Esophagus mucosa (tissue), 1 donor: Measurements from ENCODE around the gene GALNT7. TPM values are rescaled to one million over a fixed set of nuclear protein-coding genes. Genes with fewer than 3 reads are reported as not detected.
"Not testable (repeated sequence)": the region's sequence is repeated elsewhere in the genome, so short reads cannot be mapped to it uniquely, and the experiment has no call there.

Experiments used
- ATAC-seq: fragments of 200-7000 bp; cut with Tn5 transposase; one replicate; pipeline ENCODE4 v1.9.1; 2020
- total RNA-seq: library from RNA; stranded (reverse); gene quantifications from one replicate; pipeline ENCODE4 v1.2.4, GENCODE V29; 2023
- donor health status: DM: yes; HTN: yes; CAD: no.

GALNT7 gene
- total RNA-seq, 1 donor from 2014 or later: 39.0 TPM

GRCh38 chr4:173199553-173199952, 30.9 kb downstream of the GALNT7 start:
- ATAC-seq: no peak

DNA sequence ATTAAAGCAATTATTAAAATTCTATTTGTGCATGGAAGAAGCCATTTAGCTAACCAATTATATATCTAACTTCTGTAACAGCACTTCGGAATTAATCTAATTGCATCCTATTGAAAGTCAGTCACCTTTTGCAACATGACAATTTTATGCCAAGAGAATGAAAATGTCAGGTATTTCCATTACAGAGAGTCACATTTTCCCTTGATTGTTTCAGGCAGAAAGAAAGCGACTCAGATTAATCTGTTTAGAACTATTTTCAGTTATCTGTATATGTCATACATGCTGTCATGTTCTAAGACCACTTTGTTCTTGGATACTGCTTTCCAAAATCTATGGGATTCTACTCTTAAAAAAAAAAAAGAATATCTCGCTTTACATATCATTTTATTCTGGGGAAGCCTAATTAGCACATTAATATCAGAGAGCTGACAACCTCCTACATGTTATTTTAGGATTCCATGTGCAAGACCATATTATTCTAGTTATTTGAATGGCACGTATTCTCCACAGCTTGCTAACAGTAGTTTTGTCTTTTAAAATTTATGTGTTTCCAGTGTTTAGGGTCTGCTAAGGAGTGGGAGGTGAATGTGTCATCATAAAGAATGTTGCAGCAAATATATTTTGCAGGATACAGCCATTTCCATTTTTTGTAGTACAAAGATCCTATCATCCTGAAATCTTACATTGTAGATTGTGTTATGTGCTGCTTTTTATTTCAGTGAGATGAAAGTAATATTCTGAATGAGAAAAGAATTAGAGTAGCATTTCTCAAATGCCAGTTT, 31.7 kb downstream of the GALNT7 start:
- no peak for ATAC-seq

DNA sequence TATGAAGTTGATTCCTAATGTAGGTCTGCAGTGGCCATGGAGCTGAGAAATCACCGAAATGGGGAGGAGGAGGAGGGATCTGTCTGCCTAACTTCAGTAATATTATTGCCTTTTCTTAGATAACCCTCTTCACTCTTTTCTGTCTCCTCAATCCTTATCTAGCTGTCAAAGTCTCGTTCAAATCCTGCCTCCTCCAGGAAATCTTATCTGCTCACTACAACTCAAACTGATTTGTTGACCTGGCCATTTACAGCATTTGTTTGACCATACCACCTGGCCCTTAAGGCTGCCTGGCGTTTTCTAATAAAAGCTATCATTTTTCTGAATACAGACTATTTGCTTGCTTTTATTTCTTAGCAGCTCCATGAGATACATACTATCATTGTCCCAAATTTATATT, 33.8 kb downstream of the GALNT7 start:
- no peak for ATAC-seq

- ATAC-seq: peak; percentile 17
These were observed 37.0 kb downstream of the GALNT7 start for GRCh38 chr4:173205656-173206055.

- ATAC-seq: no peak
These were observed 39.8 kb downstream of the GALNT7 start for GRCh38 chr4:173208420-173208819.

DNA sequence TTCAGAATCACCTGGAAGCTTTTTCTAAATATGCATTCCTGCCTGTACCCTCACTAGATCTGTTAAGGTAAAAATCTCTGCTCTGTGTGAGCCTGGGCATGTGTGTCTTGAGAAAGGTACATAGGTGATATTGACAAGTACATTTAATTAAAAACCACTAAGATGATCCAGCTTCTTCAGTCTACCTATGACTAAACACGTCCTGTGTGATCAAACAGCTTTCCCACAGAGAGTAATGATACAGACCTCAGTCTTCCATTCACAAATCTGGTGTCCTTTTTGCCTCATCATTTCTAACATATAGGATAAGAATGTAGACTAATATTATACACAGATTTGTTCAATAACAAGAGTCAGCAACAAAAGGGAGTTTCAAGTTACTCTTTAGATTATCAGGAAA, 42.6 kb downstream of the GALNT7 start:
- ATAC-seq: no peak

DNA sequence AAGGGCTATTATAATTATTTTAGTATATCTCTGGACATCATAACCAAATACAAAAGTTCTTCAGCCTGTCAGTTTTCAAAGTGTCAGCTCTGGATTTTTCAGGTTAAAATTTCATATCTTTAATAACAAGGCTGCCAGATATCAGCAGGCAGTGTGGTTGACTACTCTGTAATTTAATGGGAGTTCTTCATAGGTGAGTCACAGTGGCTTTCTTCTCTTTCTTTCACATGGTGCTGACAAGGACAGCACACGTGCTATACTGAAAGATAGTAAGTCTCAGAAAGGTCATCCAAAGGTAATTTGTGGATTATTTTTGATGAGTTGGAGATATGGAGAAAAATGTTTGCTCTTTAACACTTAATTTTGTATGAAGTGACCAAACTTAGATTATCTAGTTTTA, 43.2 kb downstream of the GALNT7 start:
- ATAC-seq: peak; percentile 89

- no peak for ATAC-seq
These were observed 43.8 kb downstream of the GALNT7 start for GRCh38 chr4:173212379-173212778.

GRCh38 chr4:173213296-173213695, 44.7 kb downstream of the GALNT7 start:
- peak; percentile 24 for ATAC-seq

GRCh38 chr4:173214231-173214630, 45.6 kb downstream of the GALNT7 start:
- ATAC-seq: no peak

- peak; percentile 34 for ATAC-seq
These were observed 46.0 kb downstream of the GALNT7 start for GRCh38 chr4:173214661-173215060.

DNA sequence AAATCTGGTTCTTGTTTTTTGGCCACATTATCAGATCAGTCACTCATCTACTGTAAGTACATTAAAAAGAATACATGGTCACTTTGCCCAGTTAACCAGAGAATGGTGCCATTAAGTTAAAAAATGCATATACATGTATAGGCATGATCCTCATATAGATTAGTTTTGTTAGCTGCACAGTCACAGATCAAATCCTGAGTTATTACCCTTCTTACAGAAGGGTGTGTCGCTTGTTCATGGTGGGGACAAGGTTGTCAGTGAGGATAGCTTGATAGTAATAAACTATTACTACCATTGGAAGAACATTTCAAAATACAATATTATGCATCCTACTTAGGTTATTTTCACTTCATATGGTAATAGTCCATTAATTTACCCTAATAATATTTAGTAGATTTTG, 48.5 kb downstream of the GALNT7 start:
- ATAC-seq: peak; percentile 57

DNA sequence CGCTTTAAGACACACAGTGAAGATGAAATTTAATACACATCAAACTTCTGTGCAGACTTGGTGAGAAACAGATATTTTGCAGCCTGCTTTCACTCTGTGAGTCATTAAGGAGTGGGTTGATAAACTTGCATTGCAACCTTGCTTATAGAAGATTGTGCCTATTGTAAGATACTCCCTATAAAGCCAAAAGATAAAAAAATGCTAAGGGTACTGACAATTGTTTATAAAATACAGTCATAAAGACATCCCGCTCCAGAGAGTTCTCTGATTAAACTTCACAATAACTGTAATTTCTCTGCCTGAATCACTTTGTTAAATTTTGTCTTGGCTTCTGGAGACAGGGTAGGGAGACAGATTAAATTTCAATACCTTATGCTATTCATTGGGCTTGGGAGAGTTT, 49.1 kb downstream of the GALNT7 start:
- ATAC-seq: peak; percentile 55

GRCh38 chr4:173218411-173219125, 50.0 kb downstream of the GALNT7 start:
- ATAC-seq: no peak

GRCh38 chr4:173219126-173219437, 50.5 kb downstream of the GALNT7 start:
- ATAC-seq: not testable (repeated sequence)

DNA sequence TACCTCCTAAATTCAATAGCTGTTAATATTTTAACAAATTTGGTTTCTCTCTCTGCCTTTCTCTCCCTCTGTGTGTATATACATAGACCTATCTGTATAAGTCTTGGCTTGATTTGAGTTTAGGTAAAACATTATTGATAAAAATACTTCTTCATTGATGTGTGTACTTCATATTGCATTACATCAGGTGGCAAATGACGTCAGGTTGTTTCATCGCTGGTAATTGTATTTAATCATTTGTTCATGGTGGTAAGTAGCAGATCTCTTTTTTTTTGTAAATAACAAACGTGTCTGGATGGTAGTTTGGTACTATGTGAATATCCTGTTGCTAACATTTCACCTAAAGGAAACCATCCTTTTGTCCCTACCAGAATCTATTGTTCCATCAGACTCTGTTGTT, 55.1 kb downstream of the GALNT7 start:
- no peak for ATAC-seq

- no peak for ATAC-seq
These were observed 57.8 kb downstream of the GALNT7 start for GRCh38 chr4:173226401-173226888.

- ATAC-seq: no peak
These were observed 59.1 kb downstream of the GALNT7 start for GRCh38 chr4:173227756-173228155.

DNA sequence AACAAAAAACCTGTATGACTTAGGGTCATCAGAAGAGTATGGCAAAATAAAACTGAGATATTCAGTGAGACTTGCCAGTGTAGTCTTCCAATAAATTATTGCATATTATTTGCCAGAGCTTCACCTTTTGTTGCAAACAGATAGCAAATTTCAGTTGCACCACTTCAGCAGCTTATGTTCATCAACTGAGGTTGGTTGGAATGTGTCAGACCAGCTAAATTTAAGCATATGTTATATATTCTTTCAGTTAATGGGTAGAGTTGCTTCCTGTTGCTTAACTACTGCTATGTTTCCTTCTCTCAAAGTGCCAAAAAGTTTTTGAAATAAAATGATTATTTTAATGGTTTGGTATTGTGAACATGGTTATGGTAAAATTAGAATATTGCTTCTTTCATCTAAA, 61.5 kb downstream of the GALNT7 start:
- ATAC-seq: no peak

DNA sequence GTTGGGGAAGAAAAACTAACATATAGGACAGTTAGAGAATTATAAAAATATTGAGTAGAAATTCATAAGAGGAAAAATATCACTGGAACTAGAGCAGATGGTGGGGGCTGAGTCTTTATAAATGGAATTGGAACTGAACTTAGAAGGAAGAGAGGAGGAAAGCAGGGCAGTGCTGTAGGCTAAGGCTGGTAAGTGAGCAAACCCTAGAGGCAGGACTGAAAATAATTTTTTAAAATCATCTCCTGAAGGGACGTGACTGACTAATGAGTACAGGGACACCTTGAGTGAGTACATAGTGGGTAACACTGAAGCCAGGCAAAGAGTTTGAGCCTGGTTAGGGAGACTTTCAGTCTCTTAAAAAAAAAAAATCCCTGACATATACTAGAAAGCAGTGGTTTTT, 63.3 kb downstream of the GALNT7 start:
- peak; percentile 61 for ATAC-seq

GRCh38 chr4:173233857-173234256, 65.2 kb downstream of the GALNT7 start:
- no peak for ATAC-seq

- ATAC-seq: no peak
These were observed 66.4 kb downstream of the GALNT7 start for GRCh38 chr4:173235050-173235449.

GRCh38 chr4:173236301-173236700, 67.7 kb downstream of the GALNT7 start:
- no peak for ATAC-seq

DNA sequence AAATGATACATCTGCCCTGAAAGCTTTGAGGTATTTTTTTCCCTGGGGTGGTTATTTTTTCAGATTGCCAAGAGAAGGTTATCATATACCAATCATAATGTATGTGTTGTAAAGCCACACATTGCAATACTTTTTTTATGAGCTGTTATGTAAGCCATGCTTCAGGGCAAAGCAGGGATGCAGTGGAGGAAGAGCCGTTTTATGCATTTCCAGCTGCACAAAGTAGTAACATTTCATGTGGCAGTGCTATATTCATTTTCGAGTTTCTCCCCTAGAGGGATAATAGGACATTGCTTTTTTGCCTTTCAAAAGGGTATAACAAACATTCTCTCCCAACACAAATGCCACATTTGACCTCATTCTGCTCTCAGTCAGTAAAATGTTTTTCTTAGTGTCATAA, 68.5 kb downstream of the GALNT7 start:
- ATAC-seq: no peak
